Activated CD4-positive, CD25-positive, alpha-beta regulatory T cell treated with anti-CD3 and anti-CD28 coated beads, Interleukin-2, amount 50 U/mL, for 16 hours (primary cell): Measurements from ENCODE around the gene KSR1.

ENCODE experiments used
- DNase-seq: peaks from one replicate; pipeline ENCODE4 v3.0.0-alpha.2; 2020; ENCODE audit warnings: low read depth, low spot score

Gene KSR1

DNA sequence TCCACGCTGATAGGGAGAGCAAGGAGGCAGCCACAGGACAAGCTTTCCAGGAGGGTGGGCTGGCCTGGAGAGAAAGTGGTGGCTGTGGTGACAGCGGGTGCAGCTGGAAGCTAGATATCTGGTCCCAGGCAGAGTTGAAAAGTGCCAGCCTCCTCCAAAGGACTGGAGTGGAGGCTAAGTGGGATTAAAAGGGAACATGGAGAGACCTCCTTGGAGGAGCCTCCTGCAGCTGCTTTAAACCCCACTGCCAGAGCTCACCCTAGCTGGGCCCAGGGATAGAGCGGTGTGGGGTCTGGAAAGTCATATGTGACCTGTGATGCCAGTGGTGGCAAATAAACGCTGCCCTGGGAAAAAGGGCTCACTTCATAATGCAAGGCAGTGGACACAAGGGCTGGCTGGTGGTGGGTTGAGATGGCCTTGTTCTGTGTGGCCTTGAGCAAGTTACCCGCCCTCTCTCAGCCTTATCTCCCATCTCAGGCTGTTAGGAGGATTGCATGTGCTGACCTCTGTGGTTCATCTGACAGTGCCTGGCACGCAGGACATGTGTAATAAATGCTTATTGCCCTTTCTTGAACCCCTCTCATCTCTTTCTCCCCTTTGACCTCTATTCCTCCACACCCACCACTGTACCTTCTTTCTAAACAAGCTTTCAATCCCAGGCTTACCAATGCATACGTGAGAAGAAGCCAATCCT is 113.8 kb downstream of the KSR1 start:
- DNase-seq, result no peak

DNA sequence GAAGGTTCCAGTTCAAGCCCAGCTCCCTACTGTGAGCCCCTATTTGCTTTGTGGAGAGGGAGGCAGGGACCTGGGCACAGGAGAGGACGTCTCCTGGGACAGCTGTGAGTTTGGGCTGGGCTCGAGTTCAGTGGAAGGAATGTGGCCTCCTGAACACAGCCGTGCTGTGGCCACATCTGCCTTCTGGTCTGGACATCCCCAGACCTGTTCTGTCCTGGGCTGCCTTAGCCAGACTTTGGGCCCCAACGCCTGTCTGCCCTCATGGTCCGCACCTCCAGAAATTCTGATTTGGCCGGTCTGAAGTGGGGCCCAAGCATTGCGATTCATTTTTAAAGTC is 114.3 kb downstream of the KSR1 start:
- DNase-seq, result no peak

DNA sequence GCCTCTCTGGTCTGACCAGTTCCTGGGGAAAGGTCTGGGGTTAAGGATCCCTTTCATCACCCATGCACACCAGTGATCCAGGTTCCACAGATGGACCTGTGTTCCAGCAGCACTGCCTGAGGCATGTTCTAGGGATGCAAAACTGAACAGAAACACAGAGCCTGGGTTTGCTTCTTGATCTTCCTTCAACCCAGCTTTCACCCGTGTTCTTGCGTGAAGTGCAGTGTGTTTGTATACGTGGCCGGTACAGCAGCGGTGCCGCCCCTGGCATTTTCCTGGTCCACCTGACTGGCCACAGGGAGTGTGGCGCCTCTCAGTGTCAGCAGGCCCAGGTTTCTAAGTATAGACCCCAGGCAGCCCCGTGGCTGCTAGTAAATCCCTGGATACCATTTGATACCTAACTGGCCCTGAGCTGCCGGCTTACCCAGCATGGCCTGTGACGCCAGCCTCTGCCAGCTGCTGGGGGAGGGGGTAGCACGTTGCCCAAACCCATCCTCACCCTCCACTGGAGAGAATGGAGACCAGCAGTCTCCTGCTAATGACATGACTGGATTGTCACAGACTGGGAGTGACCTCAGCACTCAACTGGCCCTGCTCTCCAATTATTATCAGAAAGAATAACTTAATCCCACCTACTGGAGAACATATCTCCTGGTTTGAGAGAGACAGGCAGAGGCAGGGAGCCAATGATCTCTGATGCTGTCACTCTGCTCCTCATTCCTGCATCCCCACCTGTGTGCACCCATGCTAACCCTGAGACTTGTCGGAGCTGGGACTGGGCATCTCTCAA is 115.5 kb downstream of the KSR1 start:
- no peak for DNase-seq

DNA sequence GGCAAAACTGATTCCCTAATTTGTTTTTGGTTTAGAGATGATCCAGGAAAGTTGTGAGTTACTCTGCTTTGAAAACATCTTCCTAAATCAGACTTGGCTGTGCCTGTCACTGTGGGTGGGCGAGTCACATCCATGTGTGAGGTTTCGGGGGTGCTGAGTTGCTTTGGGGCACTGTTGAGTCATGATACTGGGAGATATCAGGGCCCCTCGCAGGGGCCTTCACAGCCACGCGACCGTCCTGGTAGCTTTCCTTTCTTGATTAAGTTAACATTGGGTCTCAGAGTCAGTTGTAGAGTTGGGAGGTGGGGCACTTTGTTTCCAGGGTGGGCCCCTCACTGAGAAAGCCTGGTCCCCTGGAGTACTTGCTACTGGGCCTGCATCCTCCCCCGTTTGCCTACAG is 116.4 kb downstream of the KSR1 start:
- peak; percentile 13 for DNase-seq

DNA sequence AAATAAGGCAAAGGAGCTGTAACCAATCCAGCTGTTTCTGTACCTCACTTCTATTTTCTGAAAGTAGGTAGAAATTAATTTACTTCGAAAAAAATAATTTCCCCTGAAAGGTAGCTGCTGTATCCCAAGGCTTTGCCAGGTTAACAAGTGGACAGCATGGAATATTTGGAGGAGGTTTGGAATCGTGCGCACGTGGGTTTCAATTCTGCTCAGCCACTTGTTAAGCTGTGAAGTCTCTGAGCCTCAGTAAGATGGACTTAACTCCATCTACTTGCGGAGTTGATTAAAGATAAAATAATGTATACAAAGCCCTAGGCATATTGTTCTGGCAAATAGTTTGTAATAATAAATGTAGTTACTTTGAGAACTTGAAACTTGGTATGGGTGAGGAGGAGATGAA is 117.3 kb downstream of the KSR1 start:
- no peak for DNase-seq

DNA sequence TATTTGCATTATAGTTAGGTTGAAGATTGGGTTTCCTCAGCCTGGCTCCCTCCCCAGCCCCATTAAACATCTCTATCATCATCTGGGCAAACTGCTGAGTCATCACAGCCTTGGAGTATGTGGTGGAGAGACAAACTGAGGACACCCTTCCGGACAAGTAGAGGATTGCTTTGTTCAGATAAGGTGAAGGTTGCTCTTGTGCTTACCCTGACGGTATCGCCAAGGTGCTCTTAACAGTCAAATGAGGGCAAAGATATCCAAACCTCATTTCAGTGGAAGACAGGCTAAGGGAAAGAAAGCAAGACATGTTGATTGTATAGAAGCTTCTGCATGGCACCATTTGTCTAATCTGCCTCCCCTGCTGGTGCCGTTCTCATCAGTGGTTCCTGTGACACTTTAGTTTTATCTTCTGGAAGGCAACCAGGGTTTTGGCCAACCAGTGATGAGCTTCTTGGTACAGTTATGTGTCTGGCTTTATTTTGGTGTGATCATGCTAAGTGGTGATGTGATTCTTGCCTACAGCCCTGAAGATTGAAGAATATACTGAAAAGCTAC is 117.8 kb downstream of the KSR1 start:
- DNase-seq, result no peak

DNA sequence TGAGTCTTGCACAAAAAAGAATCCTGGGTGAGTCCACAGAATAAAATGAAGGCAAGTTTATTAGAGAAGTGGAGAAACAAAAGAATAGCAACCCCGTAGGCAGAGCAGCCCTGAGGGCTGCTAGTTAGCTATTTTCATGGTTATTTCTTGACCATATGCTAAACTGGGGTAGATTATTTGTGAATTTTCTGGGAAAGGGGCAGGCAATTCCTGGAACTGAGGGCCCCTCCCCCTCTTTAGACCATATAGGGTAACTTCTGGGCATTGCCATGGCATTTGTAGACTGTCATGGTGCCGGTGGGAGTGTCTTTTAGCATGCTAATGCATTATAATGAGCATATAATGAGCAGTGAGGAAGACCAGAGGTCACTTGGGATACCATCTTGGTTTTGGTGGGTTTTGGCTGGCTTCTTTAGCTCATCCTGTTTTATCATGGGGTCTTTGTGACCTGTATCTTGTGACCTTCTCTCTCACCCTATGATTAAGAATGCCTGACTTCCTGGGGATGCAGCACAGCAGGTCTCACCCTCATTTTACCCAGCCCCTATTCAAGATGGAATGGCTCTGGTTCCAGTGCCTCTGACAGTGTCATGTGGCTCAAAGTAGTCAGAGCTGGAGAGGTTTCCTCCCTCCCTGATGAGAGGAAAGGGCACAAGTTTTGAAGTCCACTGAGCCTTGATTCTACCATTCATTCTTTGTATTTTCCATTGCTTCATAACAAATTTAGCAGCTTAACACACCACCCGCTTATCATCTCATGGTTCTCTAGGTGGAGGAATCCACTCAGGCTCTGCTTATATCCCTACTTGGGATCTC is 119.1 kb downstream of the KSR1 start:
- no peak for DNase-seq

DNA sequence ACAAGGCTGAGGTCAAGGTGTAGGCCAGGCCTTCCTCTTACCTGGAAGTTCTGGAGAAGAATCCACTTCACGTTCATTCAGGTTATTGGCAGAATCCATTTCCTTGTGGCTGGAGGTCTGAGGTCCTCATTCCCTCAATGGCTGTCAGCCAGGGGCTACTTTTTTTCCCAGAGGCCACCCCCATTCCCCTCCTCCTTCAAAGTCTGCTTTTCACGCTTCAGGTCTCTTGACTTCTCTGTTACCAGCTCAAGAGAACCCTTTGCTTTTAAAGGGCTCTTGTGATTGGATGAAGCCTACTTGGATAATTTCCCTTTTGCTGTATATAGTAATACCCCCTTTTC is 119.6 kb downstream of the KSR1 start:
- no peak for DNase-seq

DNA sequence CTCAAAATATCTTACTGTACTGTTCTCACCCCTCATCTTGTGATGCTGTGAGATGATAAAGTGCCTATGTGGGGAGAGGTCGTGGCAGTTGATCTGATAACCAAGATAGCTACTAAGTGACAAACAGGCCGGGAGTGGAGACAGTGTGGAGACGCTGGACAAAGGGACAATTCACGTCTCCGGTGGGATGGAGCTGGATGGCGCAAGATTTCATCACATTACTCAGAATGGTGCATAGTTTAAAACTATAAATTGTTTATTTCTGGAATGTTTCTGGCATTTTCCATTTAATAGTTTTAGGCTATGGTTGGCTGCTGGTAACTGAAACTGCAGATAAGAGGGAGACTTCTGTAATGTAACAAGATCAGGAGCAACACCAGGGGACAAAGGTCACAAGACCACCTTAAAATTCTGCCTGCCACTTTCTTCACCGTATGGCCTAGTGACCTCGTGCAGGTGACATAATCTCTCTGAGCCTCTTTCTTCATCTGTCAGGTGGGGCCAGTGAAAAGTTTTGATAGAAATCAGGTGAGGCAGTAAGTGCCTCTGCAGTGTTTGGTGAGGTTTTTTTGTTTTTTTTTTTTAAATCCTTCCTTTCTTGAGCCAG is 120.3 kb downstream of the KSR1 start:
- no peak for DNase-seq

DNA sequence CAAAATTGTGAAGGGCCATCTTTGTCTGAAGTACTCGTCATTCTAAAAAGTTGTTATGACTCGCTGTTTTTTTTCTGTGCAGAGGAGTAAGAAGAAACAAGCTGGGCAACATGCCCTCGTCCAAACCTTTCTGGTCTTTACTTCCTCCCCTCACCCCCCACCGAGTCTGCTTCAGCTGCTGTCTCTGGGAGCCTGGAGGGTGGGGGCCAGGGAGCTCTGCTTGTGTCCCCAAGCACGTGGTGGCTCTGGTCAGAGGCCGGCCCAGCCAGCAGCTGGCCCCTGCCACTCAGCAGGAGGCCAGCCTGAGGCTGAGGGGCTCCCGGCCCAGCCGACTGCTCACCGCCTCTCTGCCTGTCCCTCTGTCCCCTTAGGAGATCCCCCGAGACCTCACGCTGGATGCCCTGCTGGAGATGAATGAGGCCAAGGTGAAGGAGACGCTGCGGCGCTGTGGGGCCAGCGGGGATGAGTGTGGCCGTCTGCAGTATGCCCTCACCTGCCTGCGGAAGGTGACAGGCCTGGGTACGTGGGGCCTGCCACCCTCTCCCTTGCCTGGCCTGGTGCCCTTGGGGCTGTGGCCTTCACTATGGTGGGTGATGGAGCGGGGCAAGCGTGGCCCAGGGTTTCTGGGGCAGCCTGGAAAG is 121.0 kb downstream of the KSR1 start:
- DNase-seq, result no peak

DNA sequence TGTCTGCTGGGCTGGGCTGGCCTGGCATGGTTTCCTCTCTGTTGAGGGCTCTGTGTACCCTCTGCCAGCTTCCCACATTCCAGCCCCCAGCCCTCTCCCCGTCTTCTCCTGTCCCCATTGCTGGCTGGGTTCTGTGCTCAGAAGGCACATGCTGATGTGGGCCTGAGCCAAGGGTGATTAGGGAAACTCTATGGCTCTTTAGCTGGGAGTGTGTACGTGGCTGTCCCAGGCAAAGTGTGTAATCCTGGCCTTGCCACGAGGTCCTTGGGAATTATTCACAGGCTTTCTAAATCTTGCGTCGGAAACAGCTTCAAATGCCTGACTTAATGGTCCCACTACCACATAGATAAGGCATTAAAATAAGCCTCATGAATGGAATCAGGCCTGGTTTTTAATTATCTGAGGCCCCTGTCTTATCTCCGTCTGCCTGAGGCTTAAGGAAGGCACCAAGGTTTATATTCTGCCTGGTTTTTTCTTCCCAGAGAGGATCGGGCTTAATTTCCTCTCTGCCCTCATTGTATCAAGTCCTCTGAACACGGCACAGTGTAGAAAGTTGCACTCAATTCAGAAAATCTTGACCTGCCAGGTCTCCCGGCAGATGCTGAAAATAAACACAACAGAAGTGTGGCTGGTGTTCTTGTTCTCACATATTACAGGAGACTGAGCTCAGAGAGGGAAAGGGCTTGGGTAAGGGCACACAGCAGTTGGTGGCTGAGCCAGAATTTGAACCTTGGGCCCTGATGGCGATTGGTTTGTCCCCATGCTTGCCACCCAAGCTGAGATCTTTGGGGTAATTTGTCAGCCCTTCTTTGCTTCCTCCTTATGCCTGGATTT is 121.9 kb downstream of the KSR1 start:
- no peak for DNase-seq

DNA sequence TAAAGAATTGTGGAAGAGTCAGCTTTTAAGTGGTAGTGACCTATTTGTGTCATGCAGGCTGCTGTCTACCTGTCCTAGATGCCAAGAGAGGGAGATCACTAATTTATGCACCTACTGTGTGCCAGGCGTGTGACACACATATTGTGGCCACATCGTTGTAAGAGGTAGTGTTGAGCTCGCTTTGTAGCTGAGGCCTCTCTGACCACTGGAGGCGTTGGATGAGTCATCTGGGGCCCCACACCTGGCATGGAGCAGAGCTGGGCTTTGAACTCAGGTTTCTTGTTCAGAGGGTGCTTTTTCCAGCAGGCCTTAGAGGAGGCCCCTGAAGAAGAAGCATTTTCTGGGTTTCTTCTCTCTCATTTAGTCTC is 122.5 kb downstream of the KSR1 start:
- DNase-seq, result no peak

DNA sequence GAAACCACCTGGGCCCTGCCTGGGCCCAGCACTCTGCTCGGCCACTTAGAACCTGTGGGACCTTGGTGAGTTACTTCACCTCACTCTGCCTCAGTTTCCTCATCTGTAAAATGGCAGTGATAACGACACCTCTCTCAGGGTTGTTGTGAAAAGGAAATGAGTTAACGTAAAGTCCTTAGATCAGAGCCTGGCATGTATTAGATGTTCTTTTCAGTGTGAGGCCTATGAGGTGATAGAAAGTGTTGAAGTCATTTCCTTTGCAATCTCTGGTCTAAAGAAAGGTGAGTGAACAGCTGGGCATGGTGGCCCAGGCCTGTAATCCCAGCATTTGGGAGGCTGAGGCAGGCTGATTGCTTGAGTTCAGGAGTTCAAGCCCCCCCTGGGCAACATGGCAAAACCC is 123.1 kb downstream of the KSR1 start:
- DNase-seq, result no peak

DNA sequence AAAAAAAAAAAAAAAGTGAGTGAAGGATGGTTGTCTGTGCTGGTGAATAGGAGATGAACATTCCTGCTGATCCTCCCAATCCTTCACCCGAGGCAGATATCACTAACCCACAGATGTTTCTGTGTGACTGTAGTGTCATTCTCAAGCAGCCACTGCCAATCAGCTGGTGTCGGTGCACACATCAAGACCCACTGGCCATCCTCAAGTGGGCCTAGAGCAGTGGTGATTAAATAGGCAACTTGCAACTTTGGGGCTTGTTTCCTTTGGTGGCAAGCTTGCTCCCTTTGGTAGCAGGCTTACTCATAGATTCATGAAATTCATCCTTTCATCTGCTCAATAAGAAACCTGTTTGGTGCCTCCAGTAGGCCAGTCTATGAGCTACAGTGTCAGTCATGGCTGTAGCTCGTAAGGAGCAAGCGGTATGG is 123.7 kb downstream of the KSR1 start:
- no peak for DNase-seq

DNA sequence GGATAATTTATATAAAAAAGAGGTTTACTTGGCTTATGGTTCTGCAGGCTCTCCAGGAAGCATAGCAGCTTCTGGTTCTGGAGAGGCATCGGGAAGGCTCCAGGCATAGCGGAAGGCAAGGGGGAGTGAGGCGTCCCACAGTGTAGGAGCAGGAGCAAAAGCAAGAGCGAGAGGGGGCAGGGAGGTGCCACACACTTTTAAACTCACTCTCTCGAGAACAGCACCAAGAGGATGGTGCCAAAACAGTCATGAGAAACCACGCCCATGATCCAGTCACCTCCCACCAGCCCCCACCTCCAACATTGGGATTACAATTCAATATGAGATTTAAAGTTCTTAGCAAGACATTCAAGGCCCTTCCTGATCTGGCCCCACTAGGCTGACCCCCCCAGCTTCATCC is 124.8 kb downstream of the KSR1 start:
- DNase-seq, result no peak

DNA sequence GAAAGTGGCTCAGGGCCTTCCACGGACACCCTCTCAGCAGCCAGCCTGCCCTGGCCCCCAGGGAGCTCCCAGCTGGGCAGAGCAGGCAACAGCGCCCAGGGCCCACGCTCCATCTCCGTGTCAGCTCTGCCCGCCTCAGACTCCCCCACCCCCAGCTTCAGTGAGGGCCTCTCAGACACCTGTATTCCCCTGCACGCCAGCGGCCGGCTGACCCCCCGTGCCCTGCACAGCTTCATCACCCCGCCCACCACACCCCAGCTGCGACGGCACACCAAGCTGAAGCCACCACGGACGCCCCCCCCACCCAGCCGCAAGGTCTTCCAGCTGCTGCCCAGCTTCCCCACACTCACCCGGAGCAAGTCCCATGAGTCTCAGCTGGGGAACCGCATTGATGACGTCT is 126.4 kb downstream of the KSR1 start:
- DNase-seq, result no peak

DNA sequence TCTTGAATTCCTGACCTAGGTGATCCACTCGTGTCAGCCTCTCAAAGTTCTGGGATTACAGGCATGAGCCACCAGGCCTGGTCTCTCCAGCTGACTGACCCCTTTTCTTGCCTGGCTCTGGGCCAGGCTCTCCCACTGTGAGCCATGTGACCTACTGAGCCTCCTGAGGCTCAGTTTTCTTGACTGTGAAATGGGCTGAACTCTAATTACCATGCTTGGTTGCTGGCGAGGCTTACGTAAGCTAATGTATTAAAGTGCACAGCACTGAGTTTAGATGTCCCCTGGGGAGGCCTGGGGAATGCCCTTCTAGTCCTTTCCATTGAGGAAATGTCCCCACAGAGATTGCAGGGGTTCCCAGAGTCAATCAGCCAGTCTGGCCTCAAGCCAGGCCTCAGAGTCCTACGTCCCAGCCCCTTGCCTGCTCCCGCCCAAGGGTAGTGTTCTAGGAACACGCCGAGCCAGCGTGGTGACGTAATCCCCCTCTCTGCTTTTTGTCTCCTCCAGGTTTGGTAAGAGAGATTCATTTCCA is 129.0 kb downstream of the KSR1 start:
- DNase-seq, result no peak

DNA sequence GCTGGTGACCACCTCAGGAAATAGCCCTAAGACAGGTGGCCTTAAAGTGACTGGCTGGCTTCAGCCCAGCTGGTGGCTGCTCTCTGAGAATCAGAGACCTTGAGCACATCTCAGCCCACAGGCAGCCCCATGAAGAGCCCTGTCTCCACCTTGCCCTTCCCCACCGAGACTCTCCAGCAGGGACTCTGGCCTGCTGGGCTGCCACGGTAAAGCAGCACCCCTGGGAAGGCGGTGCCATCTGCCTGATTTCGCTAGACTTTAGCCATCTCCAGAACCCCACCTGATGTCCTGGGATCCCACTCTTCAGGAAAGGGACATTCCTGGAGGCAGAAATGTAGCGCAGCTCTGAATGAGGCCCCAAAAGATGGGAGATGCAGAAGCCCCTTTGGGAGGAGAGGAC is 129.5 kb downstream of the KSR1 start:
- DNase-seq, result no peak

DNA sequence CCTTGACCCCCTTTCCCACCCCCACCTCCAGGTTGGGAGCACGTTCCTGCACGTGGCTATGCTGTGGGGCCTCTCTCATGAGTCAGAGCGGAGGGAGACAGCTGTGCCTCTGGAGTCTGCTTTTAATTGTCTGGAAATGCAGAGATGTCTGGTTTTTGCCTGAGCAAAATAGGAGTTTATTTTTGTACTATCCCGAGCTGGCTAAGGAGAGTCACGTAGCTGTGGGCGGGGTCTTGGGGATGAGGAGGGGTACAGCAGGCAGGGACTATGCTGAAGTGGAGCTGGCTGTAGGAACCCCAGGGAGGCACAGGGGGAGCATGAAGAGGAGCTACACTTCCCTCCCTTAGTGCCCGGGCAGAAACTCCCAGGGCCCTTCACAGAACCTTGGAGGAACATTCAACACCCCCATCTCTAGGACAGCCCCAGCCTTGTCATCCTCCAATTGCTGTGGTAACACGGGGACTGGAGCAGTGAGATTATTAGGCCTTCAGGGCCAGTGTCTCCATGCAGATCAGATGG is 130.0 kb downstream of the KSR1 start:
- no peak for DNase-seq

DNA sequence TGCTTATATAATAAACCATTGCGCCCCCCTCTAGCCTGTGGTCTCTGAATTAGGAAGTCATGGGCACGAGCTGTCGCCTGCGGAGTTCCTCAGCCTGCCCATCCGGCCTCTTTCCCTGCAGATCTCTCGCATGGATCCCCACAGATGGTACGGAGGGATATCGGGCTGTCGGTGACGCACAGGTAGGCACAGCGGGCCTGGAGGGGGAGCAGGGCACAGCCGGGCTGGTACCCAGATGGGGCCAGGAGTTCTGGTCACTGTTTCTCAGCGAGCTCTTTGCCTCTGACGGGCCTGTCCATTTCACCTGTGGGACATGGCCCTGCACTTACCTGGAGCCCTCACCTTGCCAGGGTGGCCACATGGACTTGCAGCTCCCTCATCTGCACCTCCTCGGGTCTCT is 132.1 kb downstream of the KSR1 start:
- no peak for DNase-seq
